ENCODE data around the gene MMEL1. TPM values are rescaled to one million over a fixed set of nuclear protein-coding genes. Genes with fewer than 3 reads are reported as not detected.

The MMEL1 gene
- total RNA-seq, 6 experiments from 2014 or later = not detected

GRCh38 chr1:2558420-2558819, 74.4 kb downstream of the MMEL1 start:
- H3K4me3 Mint-ChIP-seq = no peak overlapping the region
- peaks cover 1% of the 10 kb centered on the region for H3K27me3 Mint-ChIP-seq (ENCODE audit: insufficient read depth)

GRCh38 chr1:2557482-2558400, 75.1 kb downstream of the MMEL1 start:
- H3K4me1 Mint-ChIP-seq (ENCODE audit: low read depth) = peaks cover 12% of the 10 kb centered on the region
- no peak overlapping the region; the same call in 1 of the 2 replicates for H3K27ac Mint-ChIP-seq
- DNase-seq = no peak
- H3K27me3 Mint-ChIP-seq (ENCODE audit: insufficient read depth) = peaks cover 1% of the 10 kb centered on the region
- no peak; the same call in 1 of the 2 replicates for TF ChIP-seq CTCF (IDR thresholded peaks at IDR 0.05)
- peak overlapping the region; percentile 24; the same call in 1 of the 2 replicates for H3K4me3 Mint-ChIP-seq
- no peaks in the 10 kb centered on the region for H3K36me3 Mint-ChIP-seq (ENCODE audit: low read depth)
- H3K9me3 Mint-ChIP-seq = no peaks in the 10 kb centered on the region

More at GRCh38 chr1:2558420-2558819, 74.4 kb downstream of the MMEL1 start:
- Mint-ChIP-seq H3K9me3 (no peaks in the 10 kb centered on the region), H3K27ac (no peak overlapping the region), H3K4me1 (ENCODE audit: low read depth) (peaks cover 12% of the 10 kb centered on the region), H3K36me3 (ENCODE audit: low read depth) (no peaks in the 10 kb centered on the region)
- DNase-seq = no peak
- no peak for TF ChIP-seq CTCF (IDR thresholded peaks at IDR 0.05)

- peak; percentile 39; the same call in 1 of the 2 replicates for TF ChIP-seq CTCF (IDR thresholded peaks at IDR 0.05)
- Mint-ChIP-seq H3K4me3 (peak overlapping the region; percentile 90), H3K4me1 (ENCODE audit: low read depth) (peaks cover 12% of the 10 kb centered on the region), H3K36me3 (ENCODE audit: low read depth) (no peaks in the 10 kb centered on the region), H3K9me3 (no peaks in the 10 kb centered on the region), H3K27me3 (ENCODE audit: insufficient read depth) (peaks cover 1% of the 10 kb centered on the region), H3K27ac (peak overlapping the region; percentile 89)
- no peak for DNase-seq
These were observed 75.9 kb downstream of the MMEL1 start for GRCh38 chr1:2556678-2557481.

- Mint-ChIP-seq H3K27ac (peak within 1 kb of the TSS; percentile 89), H3K4me3 (peak within 1 kb of the TSS; percentile 90), H3K4me1 (ENCODE audit: low read depth) (peaks cover 12% of the 10 kb centered on the region), H3K9me3 (no peaks in the 10 kb centered on the region), H3K27me3 (ENCODE audit: insufficient read depth) (peaks cover 1% of the 10 kb centered on the region; the same call in 1 of the 2 replicates), H3K36me3 (ENCODE audit: low read depth) (no peaks in the 10 kb centered on the region)
- TF ChIP-seq CTCF (IDR thresholded peaks at IDR 0.05) = no peak; the same call in 1 of the 2 replicates
- peak; percentile 11 for DNase-seq
These were observed 76.5 kb downstream of the MMEL1 start, which contains the start of gene TNFRSF14 for GRCh38 chr1:2556277-2556677. Gene TNFRSF14, plus strand, starts transcription at chr1:2556371. Its CDS starts 294 bp downstream, at chr1:2556665.

- Mint-ChIP-seq H3K27ac (peak overlapping the region; percentile 89), H3K4me3 (peak overlapping the region; percentile 90)
These were observed 77.1 kb downstream of the MMEL1 start for GRCh38 chr1:2555634-2556276.

More at GRCh38 chr1:2555634-2556276, 77.1 kb downstream of the MMEL1 start:
- no peak; the same call in 1 of the 2 replicates for TF ChIP-seq CTCF (IDR thresholded peaks at IDR 0.05)
- DNase-seq = peak; percentile 41
- Mint-ChIP-seq H3K36me3 (ENCODE audit: low read depth) (no peaks in the 10 kb centered on the region), H3K9me3 (no peaks in the 10 kb centered on the region), H3K4me1 (ENCODE audit: low read depth) (peaks cover 12% of the 10 kb centered on the region), H3K27me3 (ENCODE audit: insufficient read depth) (peaks cover 4% of the 10 kb centered on the region; the same call in 1 of the 2 replicates)

All from HFFc6 (cell line).